Prostate gland (tissue), 2 donors: ENCODE measurements around the gene TCP11.

Experiments used
- CTCF ChIP-seq, 4 experiments: fragments of 200-600 bp in 2 of 4; fragments of 450-650 bp in 2 of 4; sonication (generic) in 2 of 4; IDR thresholded peaks; 1 replicate in 3 of 4; 2 replicates in 1 of 4; pipeline ENCODE4 v1.5.1; 2016 to 2019; ENCODE audit warnings: antibody characterized with exemption in 4 of 4, mild to moderate bottlenecking in 2 of 4, moderate library complexity in 2 of 4
- POLR2A ChIP-seq: fragments of 450-650 bp; IDR thresholded peaks from one replicate; pipeline ENCODE4 v1.6.1; 2016; ENCODE audit warnings: antibody characterized with exemption, mild to moderate bottlenecking
- POLR2AphosphoS5 ChIP-seq: sonication (generic); formaldehyde crosslinking; IDR thresholded peaks from one replicate; pipeline ENCODE4 v1.6.1; 2017; ENCODE audit warnings: antibody characterized with exemption

DNA sequence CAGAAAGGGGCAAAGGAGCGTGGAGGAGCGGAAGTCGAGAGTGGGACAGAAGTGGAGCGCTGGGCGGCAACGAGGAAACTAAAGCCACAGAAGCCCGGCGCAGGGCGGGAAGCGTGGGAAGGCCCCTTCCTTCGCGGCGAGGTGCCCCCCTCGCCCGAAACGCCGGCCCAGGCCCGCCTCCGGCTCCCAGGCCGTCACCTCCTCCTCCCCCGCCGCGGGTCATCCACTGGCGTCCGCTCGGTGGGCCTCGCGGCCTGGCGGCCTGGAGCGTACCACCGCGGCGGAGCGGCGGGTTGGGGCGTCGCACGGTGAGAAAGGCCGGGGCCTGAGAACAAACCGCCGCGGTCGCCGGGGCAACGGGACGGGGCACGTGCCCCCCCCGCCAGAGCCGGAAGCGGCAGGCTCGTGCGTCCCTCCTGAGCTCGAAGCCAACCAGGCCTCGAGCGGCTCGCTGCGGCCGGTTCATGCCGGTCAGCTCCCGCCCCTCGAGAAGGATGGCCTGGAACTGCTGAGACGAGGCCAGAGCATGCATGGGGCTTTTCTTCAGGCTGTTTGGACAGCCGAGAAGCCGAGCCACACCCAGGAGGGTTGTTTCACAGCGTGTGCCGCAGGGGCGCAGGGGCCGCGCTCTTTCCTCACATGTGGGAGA, at the start of gene TCP11:
- TF ChIP-seq POLR2A, result no peak
- TF ChIP-seq CTCF (IDR thresholded peaks at IDR 0.05), result no peak
- TF ChIP-seq POLR2AphosphoS5, result no peak
